ENCODE measurements around the gene PHKA2. TPM values are rescaled to one million over a fixed set of nuclear protein-coding genes. Genes with fewer than 3 reads are reported as not detected.

PHKA2 gene
- total RNA-seq, 1 donor from 2014 or later: 18.1 TPM

DNA sequence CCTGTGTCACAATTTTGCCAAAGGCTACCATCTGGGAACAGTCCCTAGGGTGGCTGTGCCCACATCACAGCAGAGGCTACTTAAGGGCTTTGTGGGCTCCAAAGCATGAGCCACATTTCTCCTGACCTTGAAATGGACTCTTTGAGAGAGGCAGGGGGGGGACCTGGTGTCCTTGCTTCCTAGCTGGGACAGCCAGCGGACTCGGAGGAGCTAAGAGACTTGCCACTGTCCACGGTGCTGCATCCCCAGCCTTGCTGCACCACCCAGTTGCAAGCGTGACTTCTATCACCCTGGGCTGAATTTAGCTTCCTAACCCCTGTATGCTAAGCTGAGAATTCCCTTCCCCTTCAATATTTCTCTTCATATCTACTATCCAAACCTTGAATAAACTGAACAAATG, 99.0 kb downstream of the PHKA2 start:
- TF ChIP-seq CTCF (IDR thresholded peaks at IDR 0.05; ENCODE audit: insufficient read depth, low read length, poor library complexity, severe bottlenecking): no peak
- Histone ChIP-seq H3K4me3 (ENCODE audit: low read depth, low read length) (no peak overlapping the region), H3K36me3 (ENCODE audit: control insufficient read depth, insufficient read depth, low read length) (no peaks in the 10 kb centered on the region), H3K27me3 (ENCODE audit: control insufficient read depth, insufficient read depth, low read length) (no peaks in the 10 kb centered on the region)
- no peak for DNase-seq (ENCODE audit: low read depth)

- no peaks in the 10 kb centered on the region for H3K27me3 ChIP-seq (ENCODE audit: control insufficient read depth, insufficient read depth, low read length)
These were observed 99.8 kb downstream of the PHKA2 start for GRCh38 chrX:18883961-18884765.

DNA sequence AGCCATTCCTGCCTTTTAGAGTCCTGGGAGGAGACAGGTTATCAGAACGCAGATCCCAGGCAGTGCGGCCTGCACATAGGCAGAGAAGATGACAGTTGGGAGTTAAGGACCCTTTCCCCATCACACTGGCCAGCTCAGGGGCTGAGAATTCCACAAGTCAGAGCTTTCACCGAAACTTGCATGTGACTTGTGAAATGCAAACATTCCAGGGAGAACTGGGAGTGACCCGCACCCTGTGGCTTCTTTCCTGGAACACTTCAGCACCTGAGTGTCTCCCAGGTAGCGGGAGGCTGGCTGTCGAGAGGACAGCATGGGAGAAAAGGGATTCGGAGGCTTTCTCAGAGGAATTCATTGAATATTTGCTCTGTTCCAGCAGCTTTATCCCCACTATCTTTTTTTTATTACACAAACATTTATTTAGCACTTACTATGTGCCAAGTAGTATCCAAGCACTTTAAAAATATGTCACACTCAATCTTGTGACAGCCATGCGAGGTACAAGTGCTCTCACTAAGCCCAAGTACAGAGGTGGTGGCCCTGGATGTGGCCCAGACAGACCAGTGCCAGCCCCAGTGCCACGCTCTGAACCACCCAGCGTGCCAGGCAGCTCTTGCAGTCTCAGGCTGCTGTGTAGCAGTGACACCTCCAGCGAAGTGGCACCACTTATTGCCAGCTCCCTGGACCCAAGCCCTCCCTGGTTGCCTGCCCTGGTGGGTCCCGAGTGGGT, 100.5 kb downstream of the PHKA2 start:
- DNase-seq (ENCODE audit: low read depth): no peak
- H3K4me3 ChIP-seq (ENCODE audit: low read depth, low read length): no peak overlapping the region
- TF ChIP-seq CTCF (IDR thresholded peaks at IDR 0.05; ENCODE audit: insufficient read depth, low read length, poor library complexity, severe bottlenecking): no peak
- no peaks in the 10 kb centered on the region for H3K27me3 ChIP-seq (ENCODE audit: control insufficient read depth, insufficient read depth, low read length)
- no peaks in the 10 kb centered on the region for H3K36me3 ChIP-seq (ENCODE audit: control insufficient read depth, insufficient read depth, low read length)

More at GRCh38 chrX:18883961-18884765, 99.8 kb downstream of the PHKA2 start:
- Histone ChIP-seq H3K36me3 (ENCODE audit: control insufficient read depth, insufficient read depth, low read length) (no peaks in the 10 kb centered on the region), H3K4me3 (ENCODE audit: low read depth, low read length) (no peak overlapping the region)
- DNase-seq (ENCODE audit: low read depth): no peak
- TF ChIP-seq CTCF (IDR thresholded peaks at IDR 0.05; ENCODE audit: insufficient read depth, low read length, poor library complexity, severe bottlenecking): no peak

DNA sequence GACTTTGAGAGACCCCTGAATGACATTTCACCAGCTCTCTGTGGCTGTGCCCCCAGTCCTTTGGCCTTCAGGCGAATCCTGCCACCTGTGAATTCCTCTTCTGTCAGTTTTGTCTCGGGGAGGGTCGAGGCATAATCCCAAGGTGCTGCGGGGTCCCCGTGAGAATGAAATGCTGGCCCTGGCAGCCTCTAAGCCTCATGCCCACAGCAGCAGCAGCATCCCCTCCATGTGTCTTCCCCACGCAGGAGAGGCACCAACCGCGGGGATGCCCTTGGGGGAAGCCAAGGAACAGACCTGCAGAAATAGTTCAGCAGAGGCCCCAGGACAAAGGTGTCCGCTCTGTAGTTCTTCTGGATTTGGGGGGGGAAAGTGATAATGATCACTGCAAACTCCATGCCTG, 104.8 kb downstream of the PHKA2 start:
- no peak overlapping the region for H3K4me3 ChIP-seq (ENCODE audit: low read depth, low read length)
- DNase-seq (ENCODE audit: low read depth): no peak
- TF ChIP-seq CTCF (IDR thresholded peaks at IDR 0.05; ENCODE audit: insufficient read depth, low read length, poor library complexity, severe bottlenecking): no peak
- no peaks in the 10 kb centered on the region for H3K36me3 ChIP-seq (ENCODE audit: control insufficient read depth, insufficient read depth, low read length)
- H3K27me3 ChIP-seq (ENCODE audit: control insufficient read depth, insufficient read depth, low read length): no peaks in the 10 kb centered on the region

- H3K36me3 ChIP-seq (ENCODE audit: control insufficient read depth, insufficient read depth, low read length): no peaks in the 10 kb centered on the region
- no peak for DNase-seq (ENCODE audit: low read depth)
- no peak for TF ChIP-seq CTCF (IDR thresholded peaks at IDR 0.05; ENCODE audit: insufficient read depth, low read length, poor library complexity, severe bottlenecking)
- H3K4me3 ChIP-seq (ENCODE audit: low read depth, low read length): no peak overlapping the region
- no peaks in the 10 kb centered on the region for H3K27me3 ChIP-seq (ENCODE audit: control insufficient read depth, insufficient read depth, low read length)
These were observed 106.4 kb downstream of the PHKA2 start for GRCh38 chrX:18877469-18877868.

Data from kidney epithelial cell (primary cell).